Occipital lobe (tissue), 2 donors: ENCODE measurements around the gene SERPINB5. TPM values are rescaled to one million over a fixed set of nuclear protein-coding genes. Genes with fewer than 3 reads are reported as not detected.
A peak's percentile ranks its signal among the peaks of the same experiment; 100 is the strongest.

Experiments
- DNase-seq: peaks from one replicate; lab custom pipeline; 2025; lab: John Stamatoyannopoulos, UW
- total RNA-seq: library from RNA; depleted of rRNA; stranded (reverse); fragments of >200 nt; gene quantifications from one replicate; pipeline ENCODE4 v1.2.3, GENCODE V29; 2014

The SERPINB5 gene
- total RNA-seq, 1 donor from 2014 or later: not detected

GRCh38 chr18:63468575-63468974 lies 8.2 kb upstream of the SERPINB5 start:
- no peak for DNase-seq

GRCh38 chr18:63470751-63471150 lies 6.0 kb upstream of the SERPINB5 start:
- no peak for DNase-seq

- DNase-seq: no peak
Measured at GRCh38 chr18:63472380-63472779, 4.4 kb upstream of the SERPINB5 start.

- DNase-seq: no peak
Measured at GRCh38 chr18:63477200-63477599, 442 bp downstream of the SERPINB5 start.

- no peak for DNase-seq
Measured at GRCh38 chr18:63477968-63478367, 1.2 kb downstream of the SERPINB5 start.

- DNase-seq: no peak
Measured at GRCh38 chr18:63479826-63480225, 3.1 kb downstream of the SERPINB5 start.

GRCh38 chr18:63480476-63480875 lies 3.7 kb downstream of the SERPINB5 start:
- DNase-seq: no peak

- DNase-seq: no peak
Measured at GRCh38 chr18:63480915-63481314, 4.2 kb downstream of the SERPINB5 start.

GRCh38 chr18:63487676-63488075 lies 10.9 kb downstream of the SERPINB5 start:
- no peak for DNase-seq

GRCh38 chr18:63488160-63488559 lies 11.4 kb downstream of the SERPINB5 start:
- DNase-seq: no peak

GRCh38 chr18:63492851-63493250 lies 16.1 kb downstream of the SERPINB5 start:
- DNase-seq: no peak

- no peak for DNase-seq
Measured at GRCh38 chr18:63495675-63496074, 18.9 kb downstream of the SERPINB5 start.

- no peak for DNase-seq
Measured at GRCh38 chr18:63505566-63506335, 29.0 kb downstream of the SERPINB5 start.

- no peak for DNase-seq
Measured at GRCh38 chr18:63506336-63506646, 29.5 kb downstream of the SERPINB5 start.

- no peak for DNase-seq
Measured at GRCh38 chr18:63508596-63508995, 31.8 kb downstream of the SERPINB5 start.

- DNase-seq: no peak
Measured at GRCh38 chr18:63511285-63511684, 34.5 kb downstream of the SERPINB5 start.

GRCh38 chr18:63514326-63514725 lies 37.6 kb downstream of the SERPINB5 start:
- no peak for DNase-seq

- DNase-seq: no peak
Measured at GRCh38 chr18:63514888-63515678, 38.3 kb downstream of the SERPINB5 start.

GRCh38 chr18:63515801-63516200 lies 39.0 kb downstream of the SERPINB5 start:
- DNase-seq: no peak

GRCh38 chr18:63518178-63519012 lies 41.6 kb downstream of the SERPINB5 start:
- peak; percentile 24 for DNase-seq

- no peak for DNase-seq
Measured at GRCh38 chr18:63520053-63520685, 43.4 kb downstream of the SERPINB5 start.

GRCh38 chr18:63523660-63524059 lies 46.9 kb downstream of the SERPINB5 start:
- DNase-seq: no peak
